Stomach (tissue), 9 donors: Measurements from ENCODE around the gene ADARB2. TPM values are rescaled to one million over a fixed set of nuclear protein-coding genes. Genes with fewer than 3 reads are reported as not detected.
"Not testable (repeated sequence)": the region's sequence is repeated elsewhere in the genome, so short reads cannot be mapped to it uniquely, and the experiment has no call there.

Experiments
- DNase-seq, 2 donors: peaks; one replicate each; pipeline versions ENCODE4 v3.0.0 to v3.0.0-alpha.2; 2013 to 2019
- H3K27ac ChIP-seq, 5 donors: fragments of 200-600 bp in 4 of 5; sonication (generic) in 4 of 5; one replicate each; pipeline ENCODE4 v1.5.1; 2013 to 2019; ENCODE audit warnings: mild to moderate bottlenecking in 1 of 5, moderate library complexity in 1 of 5
- H3K27me3 ChIP-seq, 3 donors: fragments of 200-600 bp; sonication (generic); one replicate each; pipeline ENCODE4 v1.5.1; 2017 to 2019; ENCODE audit warnings: mixed run types in 1 of 3
- H3K36me3 ChIP-seq, 4 donors: fragments of 200-600 bp; sonication (generic); 1 replicate in 3 of 4; 2 replicates in 1 of 4; pipeline ENCODE4 v1.5.1; 2016 to 2019
- H3K4me1 ChIP-seq, 4 donors: fragments of 200-600 bp; sonication (generic); one replicate each; pipeline ENCODE4 v1.5.1; 2016 to 2019
- H3K4me3 ChIP-seq, 4 donors: fragments of 200-600 bp; sonication (generic) in 3 of 4; one replicate each; pipeline ENCODE4 v1.5.1; 2016 to 2019; ENCODE audit warnings: mild to moderate bottlenecking in 1 of 4
- H3K9me3 ChIP-seq, 4 donors: fragments of 200-600 bp; sonication (generic); one replicate each; pipeline ENCODE4 v1.5.1; 2016 to 2019
- CTCF ChIP-seq, 7 experiments: fragments of 450-650 bp in 4 of 7; fragments of 200-600 bp in 3 of 7; sonication (generic) in 3 of 7; IDR thresholded peaks; one replicate each; pipeline ENCODE4 v1.5.1; 2016 to 2019; ENCODE audit warnings: antibody characterized with exemption in 7 of 7, control low read depth in 2 of 7, mild to moderate bottlenecking in 1 of 7
- EP300 ChIP-seq: sonication (generic); formaldehyde crosslinking; IDR thresholded peaks from one replicate; pipeline ENCODE4 v1.6.1; 2017; ENCODE audit warnings: antibody characterized with exemption
- POLR2A ChIP-seq, 4 donors: fragments of 450-650 bp; IDR thresholded peaks; one replicate each; pipeline ENCODE4 v1.6.1; 2016; ENCODE audit warnings: antibody characterized with exemption in 4 of 4, control low read depth in 2 of 4, mild to moderate bottlenecking in 1 of 4, moderate library complexity in 1 of 4
- POLR2AphosphoS5 ChIP-seq, 3 donors: sonication (generic); formaldehyde crosslinking; IDR thresholded peaks; one replicate each; pipeline ENCODE4 v1.6.1; 2016; ENCODE audit warnings: antibody characterized with exemption in 3 of 3
- WGBS, 5 donors: extraction: QIAGEN DNeasy Blood & Tissue Kit in 3 of 5; methylation state at CpG; one replicate each; pipeline versions ENCODE4 v1.1.5 to v1.1.7; 2013 to 2018; 5-methylcytosine and 5-hydroxymethylcytosine counted together
- intact Hi-C: fragments of 100-400 bp; cut with DNase I; formaldehyde crosslinking; loops from one replicate; pipeline ENCODE4 v1.15.1; 2023; ENCODE audit warnings: low total_unique reads
- polyA plus RNA-seq, 3 donors: library from polyadenylated mRNA; stranded (reverse); fragments of 200-250 nt; gene quantifications; one replicate each; pipeline ENCODE4 v1.2.3, GENCODE V29; 2013
- total RNA-seq, 5 donors: library from RNA; depleted of rRNA; stranded (reverse); fragments of >200 nt; gene quantifications; one replicate each; pipeline versions ENCODE4 v1.1.0 to v1.2.3, GENCODE V29; 2014 to 2016
- donor health status: healthy with polysubstance abuse.
- donor health status: Bipolar disorder and iron deficiency.
- donor health status: healthy.

Gene ADARB2
- total and polyA plus RNA-seq, 8 donors, result 0.55 to 4.1 (median 1.4) TPM; not detected in 1

- intact Hi-C loops, result no loop called here
These were observed 296.4 kb downstream of the ADARB2 start for GRCh38 chr10:1440897-1441296.

DNA sequence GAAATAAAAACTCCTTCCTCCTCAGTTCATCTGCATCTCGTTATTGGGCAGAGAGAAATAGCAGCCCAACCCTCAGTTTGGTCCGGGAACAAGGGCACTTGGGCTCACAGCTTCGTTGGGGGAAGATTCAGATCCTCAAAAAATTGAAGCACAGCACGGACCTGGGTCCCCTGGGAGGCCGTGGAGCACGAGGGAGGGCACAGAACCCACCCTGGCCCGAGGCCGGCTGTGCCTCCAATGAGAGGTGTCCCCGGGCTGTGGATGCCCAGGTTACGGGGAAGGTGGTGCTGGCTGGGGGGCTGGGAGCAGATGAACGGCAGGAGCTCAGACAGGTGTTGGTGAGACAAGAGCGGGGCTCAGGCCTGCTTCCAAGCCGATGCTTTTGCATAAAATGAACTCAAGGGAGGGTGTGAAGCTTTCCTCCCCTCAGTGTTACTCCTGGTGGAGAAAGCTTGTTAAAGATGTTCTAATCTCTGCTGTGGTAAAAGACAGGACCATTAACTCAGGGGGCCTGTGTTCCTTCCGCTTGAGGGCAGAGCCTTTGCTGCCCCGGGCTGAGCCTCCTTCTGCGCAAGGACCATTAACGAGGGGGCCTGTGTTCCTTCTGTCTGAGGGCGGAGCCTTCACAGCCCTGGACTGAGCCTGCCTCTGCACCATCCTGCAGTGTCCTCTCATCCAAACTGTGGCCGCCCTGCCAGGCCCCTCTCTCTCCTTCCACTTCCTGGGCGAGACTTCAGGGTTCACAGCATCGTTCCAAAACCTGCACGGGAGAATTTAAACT is 302.2 kb downstream of the ADARB2 start:
- Histone ChIP-seq H3K27ac (no peak overlapping the region), H3K4me1 (peaks cover 0 to 15% (median 7%) of the 10 kb centered on the region in 4 donors), H3K9me3 (peaks cover 0 to 16% (median 4%) of the 10 kb centered on the region in 4 donors), H3K27me3 (peaks cover 0 to 12% (median 0%) of the 10 kb centered on the region in 3 donors), H3K36me3 (no peaks in the 10 kb centered on the region), H3K4me3 (no peak overlapping the region)
- DNase-seq, result no peak
- no peak for TF ChIP-seq POLR2AphosphoS5 (IDR thresholded peaks at IDR 0.05)
- TF ChIP-seq POLR2A (IDR thresholded peaks at IDR 0.05), result no peak
- no peak for TF ChIP-seq CTCF (IDR thresholded peaks at IDR 0.05)
- no peak for TF ChIP-seq EP300
- whole genome bisulfite sequencing, 5 donors, result 79 to 87% (median 81%) methylated on average over 20 to 22 of the region's 22 CpGs
- intact Hi-C loops, result no loop called here

More at GRCh38 chr10:1440897-1441296, 296.4 kb downstream of the ADARB2 start:
- H3K27me3 ChIP-seq, result peaks cover 0 to 12% (median 0%) of the 10 kb centered on the region in 3 donors
- no peak overlapping the region for H3K4me3 ChIP-seq
- DNase-seq, result no peak
- H3K36me3 ChIP-seq, result no peaks in the 10 kb centered on the region
- H3K4me1 ChIP-seq, result peaks cover 0 to 13% (median 0%) of the 10 kb centered on the region in 4 donors
- 35 to 63% (median 59%) methylated on average over 2 of the region's 2 CpGs for WGBS, 5 donors
- TF ChIP-seq POLR2A (IDR thresholded peaks at IDR 0.05) (no peak), POLR2AphosphoS5 (IDR thresholded peaks at IDR 0.05) (no peak), CTCF (IDR thresholded peaks at IDR 0.05) (no peak), EP300 (no peak)
- H3K9me3 ChIP-seq, result no peaks in the 10 kb centered on the region
- no peak overlapping the region for H3K27ac ChIP-seq

GRCh38 chr10:1434202-1434601 is 303.1 kb downstream of the ADARB2 start:
- Histone ChIP-seq H3K27me3 (peaks cover 0 to 12% (median 0%) of the 10 kb centered on the region in 3 donors), H3K36me3 (no peaks in the 10 kb centered on the region), H3K9me3 (peaks cover 0 to 22% (median 4%) of the 10 kb centered on the region in 4 donors), H3K27ac (no peak overlapping the region), H3K4me3 (no peak overlapping the region), H3K4me1 (peaks cover 0 to 11% (median 7%) of the 10 kb centered on the region in 4 donors)
- DNase-seq, result peak in 1 of 2 donors; percentile 63
- TF ChIP-seq POLR2AphosphoS5 (IDR thresholded peaks at IDR 0.05), result no peak
- no peak for TF ChIP-seq POLR2A (IDR thresholded peaks at IDR 0.05)
- no peak for TF ChIP-seq EP300
- intact Hi-C loops, result no loop called here
- WGBS, 5 donors, result 76 to 88% (median 80%) methylated on average over 11 of the region's 11 CpGs

DNA sequence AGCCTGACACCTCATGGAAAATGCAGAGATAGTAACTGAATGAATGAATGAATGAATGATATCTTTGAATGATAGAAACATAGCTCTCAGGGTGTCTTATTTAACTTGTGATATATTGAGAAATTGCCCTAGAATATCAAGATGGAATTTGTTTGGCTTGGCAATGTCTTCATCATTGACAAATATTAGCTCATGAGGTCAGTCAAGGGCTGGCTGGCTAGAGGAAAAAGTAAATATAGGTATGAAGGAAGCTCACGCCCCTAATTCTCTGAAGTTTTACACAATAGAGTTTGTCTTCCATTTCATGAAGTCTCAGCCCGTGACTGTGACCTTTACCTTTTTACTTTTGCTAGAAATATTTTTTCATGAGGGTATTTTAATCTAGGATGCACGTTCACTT is 305.2 kb downstream of the ADARB2 start:
- peak; percentile 41 to 80 for DNase-seq

DNA sequence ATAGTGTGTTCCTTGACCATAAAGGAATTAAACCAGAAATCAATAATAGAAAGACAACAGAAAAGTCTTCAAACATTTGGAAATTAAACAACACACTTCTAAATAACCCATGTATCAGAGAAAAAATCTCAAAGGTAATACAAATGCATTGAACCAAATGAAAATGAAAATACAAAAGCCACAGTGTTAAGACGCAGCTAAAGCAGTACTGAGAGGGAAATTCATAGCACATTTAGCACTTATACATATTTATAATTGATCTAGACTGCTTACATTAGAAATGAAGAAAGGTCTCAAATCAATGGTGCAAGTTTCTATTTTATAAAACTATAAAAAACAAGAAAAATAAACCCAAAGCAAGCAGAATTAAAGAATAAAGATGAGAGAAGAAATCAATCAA is 306.1 kb downstream of the ADARB2 start:
- intact Hi-C loops, result no loop called here
- Histone ChIP-seq H3K4me1 (peaks cover 0 to 11% (median 9%) of the 10 kb centered on the region in 4 donors), H3K36me3 (no peaks in the 10 kb centered on the region), H3K27ac (no peak overlapping the region), H3K9me3 (peaks cover 0 to 22% (median 4%) of the 10 kb centered on the region in 4 donors), H3K4me3 (no peak overlapping the region), H3K27me3 (no peaks in the 10 kb centered on the region)
- TF ChIP-seq POLR2A (IDR thresholded peaks at IDR 0.05), result no peak
- TF ChIP-seq POLR2AphosphoS5 (IDR thresholded peaks at IDR 0.05), result no peak
- TF ChIP-seq EP300, result no peak
- TF ChIP-seq CTCF (IDR thresholded peaks at IDR 0.05), result no peak
- WGBS, 5 donors, result 90 to 100% (median 94%) methylated on average over 1 of the region's 1 CpG
- DNase-seq, result no peak

More for the DNA sequence above, 305.2 kb downstream of the ADARB2 start:
- Histone ChIP-seq H3K27me3 (no peaks in the 10 kb centered on the region), H3K4me1 (peaks cover 0 to 11% (median 9%) of the 10 kb centered on the region in 4 donors), H3K4me3 (no peak overlapping the region), H3K36me3 (no peaks in the 10 kb centered on the region), H3K27ac (peak overlapping the region in 3 of 5 donors; percentile 33 to 53 (median 35)), H3K9me3 (peaks cover 0 to 22% (median 4%) of the 10 kb centered on the region in 4 donors)
- intact Hi-C loops, result no loop called here
- no peak for TF ChIP-seq POLR2A (IDR thresholded peaks at IDR 0.05)
- TF ChIP-seq POLR2AphosphoS5 (IDR thresholded peaks at IDR 0.05), result peak in 1 of 3 donors; percentile 61
- WGBS, 5 donors, result 27 to 37% (median 30%) methylated on average over 3 of the region's 3 CpGs

DNA sequence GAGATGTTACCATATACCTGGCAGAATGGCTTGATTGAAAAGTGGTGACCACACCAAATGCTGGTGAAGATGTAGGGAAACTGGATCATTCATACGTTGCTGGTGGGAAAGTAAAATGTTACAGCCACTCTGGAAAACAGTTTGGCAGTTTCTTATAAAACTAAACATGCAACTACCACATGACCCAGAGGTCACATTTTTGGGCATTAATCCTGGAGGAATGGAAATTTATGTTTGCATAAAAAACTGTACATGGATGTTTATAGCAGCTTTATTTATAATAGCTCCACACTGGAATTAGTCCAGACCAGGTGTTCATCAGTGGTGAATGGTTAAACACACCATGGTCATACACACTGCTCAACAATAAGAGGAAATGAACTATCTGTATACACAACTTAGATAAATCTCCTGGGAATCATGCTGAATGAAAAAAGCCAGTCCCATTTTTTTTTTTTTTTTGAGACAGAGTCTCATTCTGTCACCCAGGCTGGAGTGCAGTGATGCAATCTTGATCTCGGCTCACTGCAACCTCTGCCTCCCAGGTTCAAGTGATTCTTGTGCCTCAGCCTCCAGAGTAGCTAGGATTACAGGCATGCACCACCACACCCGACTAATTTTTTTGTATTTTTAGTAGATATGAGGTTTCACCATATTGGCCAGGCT is 309.7 kb downstream of the ADARB2 start:
- DNase-seq, H3K4me3 ChIP-seq, H3K36me3 ChIP-seq, intact Hi-C loops, H3K27me3 ChIP-seq, H3K4me1 ChIP-seq, H3K27ac ChIP-seq: not testable (repeated sequence)
- 53 to 68% (median 60%) methylated on average over 3 of the region's 3 CpGs for WGBS, 5 donors
- peaks cover 0 to 22% (median 4%) of the 10 kb centered on the region in 4 donors for H3K9me3 ChIP-seq
